ENCODE results near the gene STRN3. TPM values are rescaled to one million over a fixed set of nuclear protein-coding genes. Genes with fewer than 3 reads are reported as not detected.

Gene STRN3
- total RNA-seq, 4 donors from 2014 or later = 68.4 to 99.6 (median 77.2) TPM

DNA sequence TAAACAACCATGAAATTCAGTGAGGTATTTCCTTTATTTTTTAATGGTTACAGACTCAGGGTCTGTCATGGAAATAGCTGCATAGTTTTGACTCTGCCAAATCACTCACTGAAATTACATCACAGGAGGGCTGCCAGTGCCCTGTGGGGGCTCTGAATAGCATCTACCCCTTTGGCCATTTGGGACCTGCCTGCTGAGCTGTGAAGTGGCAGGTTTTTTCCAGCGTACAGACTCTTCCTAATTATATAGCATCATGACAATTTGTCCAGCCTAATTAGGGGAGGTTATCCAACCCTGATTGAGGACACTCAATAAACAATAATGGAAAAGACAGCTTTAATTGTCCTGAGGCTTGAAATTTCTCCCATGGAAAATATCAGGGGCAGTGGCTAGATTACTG, 153.6 kb downstream of the STRN3 start:
- Histone ChIP-seq H3K9me3 (no peaks in the 10 kb centered on the region), H3K4me1 (peaks cover 0 to 22% (median 19%) of the 10 kb centered on the region in 3 donors), H3K36me3 (no peaks in the 10 kb centered on the region), H3K27me3 (peaks cover 41% of the 10 kb centered on the region), H3K4me3 (no peak overlapping the region), H3K27ac (no peak overlapping the region)
- no peak for ATAC-seq
- 86% methylated on average over 1 of the region's 1 CpG; no CpG with 5 or more reads in 1 of the 2 donors for WGBS, 2 donors (ENCODE audit: low coverage in 1 of 2)
- no peak for TF ChIP-seq EP300 (IDR thresholded peaks at IDR 0.05)
- no peak for TF ChIP-seq POLR2A (IDR thresholded peaks at IDR 0.05)
- TF ChIP-seq POLR2AphosphoS5 (IDR thresholded peaks at IDR 0.05) = no peak
- TF ChIP-seq, protein P1, sequence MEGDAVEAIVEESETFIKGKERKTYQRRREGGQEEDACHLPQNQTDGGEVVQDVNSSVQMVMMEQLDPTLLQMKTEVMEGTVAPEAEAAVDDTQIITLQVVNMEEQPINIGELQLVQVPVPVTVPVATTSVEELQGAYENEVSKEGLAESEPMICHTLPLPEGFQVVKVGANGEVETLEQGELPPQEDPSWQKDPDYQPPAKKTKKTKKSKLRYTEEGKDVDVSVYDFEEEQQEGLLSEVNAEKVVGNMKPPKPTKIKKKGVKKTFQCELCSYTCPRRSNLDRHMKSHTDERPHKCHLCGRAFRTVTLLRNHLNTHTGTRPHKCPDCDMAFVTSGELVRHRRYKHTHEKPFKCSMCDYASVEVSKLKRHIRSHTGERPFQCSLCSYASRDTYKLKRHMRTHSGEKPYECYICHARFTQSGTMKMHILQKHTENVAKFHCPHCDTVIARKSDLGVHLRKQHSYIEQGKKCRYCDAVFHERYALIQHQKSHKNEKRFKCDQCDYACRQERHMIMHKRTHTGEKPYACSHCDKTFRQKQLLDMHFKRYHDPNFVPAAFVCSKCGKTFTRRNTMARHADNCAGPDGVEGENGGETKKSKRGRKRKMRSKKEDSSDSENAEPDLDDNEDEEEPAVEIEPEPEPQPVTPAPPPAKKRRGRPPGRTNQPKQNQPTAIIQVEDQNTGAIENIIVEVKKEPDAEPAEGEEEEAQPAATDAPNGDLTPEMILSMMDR (IDR thresholded peaks at IDR 0.05) = no peak

DNA sequence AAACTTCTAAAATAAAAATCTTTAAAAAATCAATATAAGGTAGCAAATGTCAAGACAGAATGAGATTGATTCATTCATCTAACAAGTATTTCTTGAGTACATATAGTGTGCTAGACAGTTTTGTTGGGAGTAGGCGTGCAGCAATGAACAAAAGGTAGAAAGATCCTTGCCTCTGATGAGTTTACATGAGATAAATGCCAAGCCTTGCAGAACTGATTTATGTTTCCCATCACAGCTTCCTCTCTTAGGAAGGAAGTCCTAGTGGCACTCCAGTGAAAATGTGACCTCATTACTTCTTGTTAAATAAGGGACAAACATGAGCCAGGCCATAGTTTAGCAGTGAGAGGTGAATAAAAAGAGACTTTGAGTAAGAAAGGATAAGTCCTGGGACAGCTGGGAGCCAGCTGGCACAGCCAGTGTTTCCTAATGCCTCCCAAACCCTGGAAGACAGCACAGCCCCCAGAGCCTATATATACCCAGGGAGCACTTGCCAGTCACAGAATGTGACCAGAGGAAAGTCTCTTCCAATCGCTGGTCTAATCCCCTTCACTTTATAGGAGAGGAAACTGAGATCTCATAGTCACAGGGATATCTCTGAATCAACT, 156.5 kb downstream of the STRN3 start:
- TF ChIP-seq EP300 (IDR thresholded peaks at IDR 0.05) (no peak), POLR2AphosphoS5 (IDR thresholded peaks at IDR 0.05) (no peak)
- no peaks in the 10 kb centered on the region for H3K9me3 ChIP-seq
- 66 to 73% methylated on average over 1 to 2 of the region's 2 CpGs for WGBS, 2 donors (ENCODE audit: low coverage in 1 of 2)
- no peak for ATAC-seq
- no peak overlapping the region for H3K27ac ChIP-seq
- H3K36me3 ChIP-seq = no peaks in the 10 kb centered on the region
- peaks cover 0 to 10% (median 7%) of the 10 kb centered on the region in 3 donors for H3K4me1 ChIP-seq
- H3K4me3 ChIP-seq = no peak overlapping the region
- peaks cover 27% of the 10 kb centered on the region for H3K27me3 ChIP-seq

DNA sequence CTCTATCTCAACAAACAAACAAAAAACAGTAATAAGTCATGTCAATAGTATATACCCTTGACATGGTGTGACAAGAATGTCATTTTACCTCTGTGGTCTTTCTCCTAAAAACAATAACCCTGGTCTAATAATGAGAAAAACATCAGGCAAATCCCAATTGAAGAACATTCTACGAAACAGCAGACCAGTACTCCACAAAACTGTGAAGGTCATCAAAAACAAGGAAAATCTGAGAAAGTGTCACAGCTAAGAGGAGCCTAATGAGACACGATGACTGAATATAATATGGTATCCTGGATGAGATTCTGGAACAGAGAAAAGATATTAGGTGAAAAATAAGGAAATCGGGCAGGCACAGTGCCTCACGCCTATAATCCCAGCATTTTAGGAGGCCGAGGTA, 157.4 kb downstream of the STRN3 start:
- Histone ChIP-seq H3K36me3 (no peaks in the 10 kb centered on the region), H3K9me3 (no peaks in the 10 kb centered on the region), H3K4me3 (no peak overlapping the region), H3K27me3 (peaks cover 18% of the 10 kb centered on the region), H3K27ac (no peak overlapping the region), H3K4me1 (peaks cover 0 to under 1% (median 0%) of the 10 kb centered on the region in 3 donors)
- TF ChIP-seq POLR2AphosphoS5 (IDR thresholded peaks at IDR 0.05) (no peak), POLR2A (IDR thresholded peaks at IDR 0.05) (no peak)
- no peak for ATAC-seq
- WGBS, 2 donors (ENCODE audit: low coverage in 1 of 2) = 83 to 93% methylated on average over 5 of the region's 5 CpGs

DNA sequence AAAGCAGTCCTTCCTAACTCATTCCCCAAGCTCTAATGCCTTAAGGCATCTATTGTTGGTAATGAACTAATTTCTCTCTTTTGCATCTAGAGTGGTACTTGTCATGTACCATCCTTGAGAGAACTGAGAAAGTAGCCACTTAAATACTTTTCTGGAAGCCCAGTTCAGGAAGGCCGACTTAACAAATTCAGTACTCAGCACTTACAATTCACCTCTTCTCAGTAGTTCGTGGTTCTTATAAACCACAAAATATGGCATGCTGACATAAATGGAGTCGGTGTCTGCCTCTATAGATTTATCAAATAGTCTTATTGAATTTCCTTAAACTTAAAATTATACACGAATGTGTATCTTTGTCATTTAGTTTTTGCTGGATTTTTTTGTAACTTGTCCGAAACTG, 161.2 kb downstream of the STRN3 start:
- H3K27me3 ChIP-seq = no peaks in the 10 kb centered on the region
- no peak overlapping the region for H3K27ac ChIP-seq
- H3K4me1 ChIP-seq = no peaks in the 10 kb centered on the region
- TF ChIP-seq POLR2A (IDR thresholded peaks at IDR 0.05) (no peak), POLR2AphosphoS5 (IDR thresholded peaks at IDR 0.05) (no peak), EP300 (IDR thresholded peaks at IDR 0.05) (no peak)
- TF ChIP-seq, protein P1 (IDR thresholded peaks at IDR 0.05) = no peak
- no peak for ATAC-seq
- no peaks in the 10 kb centered on the region for H3K9me3 ChIP-seq
- 81 to 95% methylated on average over 5 of the region's 5 CpGs for WGBS, 2 donors (ENCODE audit: low coverage in 1 of 2)
- no peaks in the 10 kb centered on the region for H3K36me3 ChIP-seq
- no peak overlapping the region for H3K4me3 ChIP-seq

DNA sequence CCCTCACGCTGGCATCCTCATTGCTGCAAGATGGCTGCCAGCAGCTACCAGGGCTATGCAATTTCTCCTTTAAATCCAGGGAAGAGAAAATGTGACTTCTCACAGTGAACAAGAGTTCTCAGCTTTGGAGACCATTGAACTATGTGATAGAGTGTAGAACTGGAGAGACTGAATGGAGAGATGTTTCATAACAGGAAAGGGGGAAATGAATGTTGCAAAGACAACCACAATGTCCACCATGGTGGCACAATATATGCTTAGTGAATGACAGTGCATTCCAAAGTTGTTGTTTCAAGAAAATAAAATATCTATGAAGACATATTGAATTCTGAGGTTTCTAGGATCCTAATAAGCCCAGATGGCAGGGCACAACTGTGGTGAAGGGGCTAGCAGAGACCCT, 165.0 kb downstream of the STRN3 start:
- no peak overlapping the region for H3K27ac ChIP-seq
- no peak overlapping the region for H3K4me3 ChIP-seq
- 75% methylated on average over 1 of the region's 1 CpG; no CpG with 5 or more reads in 1 of the 2 donors for WGBS, 2 donors (ENCODE audit: low coverage in 1 of 2)
- H3K27me3 ChIP-seq = no peaks in the 10 kb centered on the region
- H3K4me1 ChIP-seq = no peaks in the 10 kb centered on the region
- TF ChIP-seq POLR2AphosphoS5 (IDR thresholded peaks at IDR 0.05) = no peak
- TF ChIP-seq POLR2A (IDR thresholded peaks at IDR 0.05) = no peak
- TF ChIP-seq, protein P1 (IDR thresholded peaks at IDR 0.05) = no peak
- TF ChIP-seq EP300 (IDR thresholded peaks at IDR 0.05) = no peak
- no peaks in the 10 kb centered on the region for H3K36me3 ChIP-seq
- H3K9me3 ChIP-seq = no peaks in the 10 kb centered on the region
- no peak for ATAC-seq

DNA sequence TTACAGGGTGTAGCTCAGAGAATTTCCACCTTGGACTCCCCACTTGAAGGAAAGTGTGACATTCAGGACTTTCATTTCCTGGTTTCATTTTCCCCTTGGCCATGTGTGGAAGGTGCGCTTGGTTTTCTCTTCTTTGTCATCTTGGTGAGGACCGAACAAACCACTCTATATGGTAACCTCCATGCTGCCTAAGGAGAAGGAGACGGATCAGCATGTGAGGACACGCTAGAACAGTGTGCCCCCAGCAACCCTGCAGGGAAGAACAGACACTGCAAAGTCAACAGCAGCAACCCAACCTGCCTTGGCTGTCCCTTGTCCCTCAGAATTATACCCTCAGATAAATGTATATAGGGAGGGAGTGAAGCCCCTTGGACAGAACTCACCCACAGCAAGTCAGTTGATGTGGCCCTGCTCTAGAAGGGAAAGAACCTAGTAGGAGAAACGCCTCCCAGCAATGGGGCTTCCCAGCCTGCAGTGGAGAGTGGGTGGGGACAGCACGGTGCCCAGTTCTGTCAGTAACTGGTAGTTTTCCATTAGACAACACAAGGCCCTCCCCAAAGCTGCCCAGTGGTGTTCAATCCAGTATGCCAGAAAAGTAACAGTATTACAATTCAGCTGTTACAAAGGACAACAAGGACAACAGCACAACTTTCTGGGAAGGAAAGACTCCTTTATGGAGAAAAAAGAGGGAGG, 170.7 kb downstream of the STRN3 start:
- Histone ChIP-seq H3K27me3 (no peaks in the 10 kb centered on the region), H3K27ac (no peak overlapping the region), H3K4me1 (no peaks in the 10 kb centered on the region), H3K4me3 (no peak overlapping the region), H3K36me3 (no peaks in the 10 kb centered on the region), H3K9me3 (no peaks in the 10 kb centered on the region)
- WGBS, 2 donors (ENCODE audit: low coverage in 1 of 2) = 89% methylated on average over 5 of the region's 6 CpGs; no CpG with 5 or more reads in 1 of the 2 donors
- ATAC-seq = no peak
- no peak for TF ChIP-seq EP300 (IDR thresholded peaks at IDR 0.05)
- TF ChIP-seq POLR2A (IDR thresholded peaks at IDR 0.05) = no peak
- TF ChIP-seq POLR2AphosphoS5 (IDR thresholded peaks at IDR 0.05) = no peak
- TF ChIP-seq, protein P1 (IDR thresholded peaks at IDR 0.05) = no peak

All from gastroesophageal sphincter (tissue), 4 donors.